Measurements from ENCODE around the gene CHD5. TPM values are rescaled to one million over a fixed set of nuclear protein-coding genes. Genes with fewer than 3 reads are reported as not detected.

Gene CHD5
- total RNA-seq, 2 donors from 2014 or later, result under 0.01 to 2.1 TPM

DNA sequence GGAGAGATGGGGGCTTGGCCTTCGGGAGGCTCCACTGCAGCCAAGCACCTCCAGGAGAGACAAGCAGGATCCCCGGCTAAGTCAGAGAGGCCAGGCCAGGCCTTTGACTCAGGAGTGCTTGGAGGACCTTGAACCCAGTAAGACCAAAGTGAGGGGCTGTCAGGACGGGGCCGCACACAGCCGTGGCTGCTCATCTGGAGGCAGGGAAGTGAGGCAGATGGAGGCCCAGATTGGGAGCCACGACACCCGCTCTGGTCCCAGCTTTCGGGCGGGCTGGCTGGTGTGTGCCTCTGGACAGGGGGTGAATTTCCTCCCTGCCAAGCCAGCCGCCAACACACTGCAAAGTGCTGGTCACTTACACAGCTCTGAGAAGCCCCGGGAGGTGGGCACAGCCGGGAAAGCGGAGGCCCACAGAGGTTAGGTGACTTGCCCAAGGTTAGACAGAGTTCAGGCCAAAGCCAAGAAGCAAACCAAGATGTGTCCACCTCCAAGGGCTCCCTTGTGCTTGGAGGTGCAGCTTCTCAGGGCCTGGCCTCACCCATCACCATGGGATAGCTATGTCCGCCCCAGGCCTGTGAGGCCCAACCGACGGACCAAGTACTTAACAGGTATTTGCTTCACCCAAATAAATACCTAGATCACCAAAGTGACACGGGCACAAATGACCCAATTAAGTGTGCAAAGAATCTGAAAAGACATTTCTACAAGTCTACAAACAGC, 58.3 kb downstream of the CHD5 start:
- Histone ChIP-seq H3K27ac (no peak overlapping the region), H3K4me3 (no peak overlapping the region), H3K36me3 (replicated peaks in 1 of 2; ENCODE audit: insufficient read depth in 1 of 2, low read depth in 2 of 2) (no peaks in the 10 kb centered on the region), H3K4me1 (no peaks in the 10 kb centered on the region), H3K27me3 (no peaks in the 10 kb centered on the region), H3K9me3 (peaks cover 0 to 3% (median 0%) of the 10 kb centered on the region in 3 donors)
- 76 to 81% methylated on average over 12 to 17 of the region's 17 CpGs for WGBS, 2 donors
- intact Hi-C loops (cut with DNase I), result no loop called here
- no peak for TF ChIP-seq POLR2A (IDR thresholded peaks at IDR 0.05)
- TF ChIP-seq, protein P1, sequence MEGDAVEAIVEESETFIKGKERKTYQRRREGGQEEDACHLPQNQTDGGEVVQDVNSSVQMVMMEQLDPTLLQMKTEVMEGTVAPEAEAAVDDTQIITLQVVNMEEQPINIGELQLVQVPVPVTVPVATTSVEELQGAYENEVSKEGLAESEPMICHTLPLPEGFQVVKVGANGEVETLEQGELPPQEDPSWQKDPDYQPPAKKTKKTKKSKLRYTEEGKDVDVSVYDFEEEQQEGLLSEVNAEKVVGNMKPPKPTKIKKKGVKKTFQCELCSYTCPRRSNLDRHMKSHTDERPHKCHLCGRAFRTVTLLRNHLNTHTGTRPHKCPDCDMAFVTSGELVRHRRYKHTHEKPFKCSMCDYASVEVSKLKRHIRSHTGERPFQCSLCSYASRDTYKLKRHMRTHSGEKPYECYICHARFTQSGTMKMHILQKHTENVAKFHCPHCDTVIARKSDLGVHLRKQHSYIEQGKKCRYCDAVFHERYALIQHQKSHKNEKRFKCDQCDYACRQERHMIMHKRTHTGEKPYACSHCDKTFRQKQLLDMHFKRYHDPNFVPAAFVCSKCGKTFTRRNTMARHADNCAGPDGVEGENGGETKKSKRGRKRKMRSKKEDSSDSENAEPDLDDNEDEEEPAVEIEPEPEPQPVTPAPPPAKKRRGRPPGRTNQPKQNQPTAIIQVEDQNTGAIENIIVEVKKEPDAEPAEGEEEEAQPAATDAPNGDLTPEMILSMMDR (IDR thresholded peaks at IDR 0.05), result no peak
- ATAC-seq (no peak), DNase-seq (peak in 1 of 4 donors; percentile 7)

GRCh38 chr1:6121021-6121421, 59.1 kb downstream of the CHD5 start:
- no peak overlapping the region for H3K4me3 ChIP-seq
- peak in 1 of 4 donors; percentile 3 for DNase-seq
- no peaks in the 10 kb centered on the region for H3K4me1 ChIP-seq
- no peak for ATAC-seq
- H3K9me3 ChIP-seq, result peaks cover 0 to 3% (median 0%) of the 10 kb centered on the region in 3 donors
- H3K27ac ChIP-seq, result no peak overlapping the region
- H3K36me3 ChIP-seq (replicated peaks in 1 of 2; ENCODE audit: insufficient read depth in 1 of 2, low read depth in 2 of 2), result no peaks in the 10 kb centered on the region
- WGBS, 2 donors, result 68 to 84% methylated on average over 6 to 13 of the region's 18 CpGs
- no peaks in the 10 kb centered on the region for H3K27me3 ChIP-seq
- intact Hi-C loops (cut with DNase I), result no loop called here
- TF ChIP-seq, protein P1 (IDR thresholded peaks at IDR 0.05), result no peak
- TF ChIP-seq POLR2A (IDR thresholded peaks at IDR 0.05), result no peak

DNA sequence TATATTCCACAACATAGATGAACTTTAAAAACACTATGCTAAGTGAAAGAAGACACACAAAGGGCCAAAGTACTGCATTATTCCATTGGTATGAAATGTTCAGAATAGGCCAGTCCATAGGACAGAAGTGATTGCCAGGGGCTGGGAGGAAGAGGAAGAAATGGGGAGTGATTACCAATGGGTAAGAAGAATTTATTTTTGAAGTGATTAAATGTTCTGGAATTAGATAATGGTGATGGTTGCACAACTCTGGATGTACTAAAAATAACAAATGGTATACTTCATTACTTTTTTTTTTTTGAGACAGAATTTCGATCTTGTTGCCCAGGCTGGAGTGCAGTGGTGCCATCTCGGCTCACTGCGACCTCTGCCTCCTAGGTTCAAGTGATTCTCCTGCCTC, 61.7 kb downstream of the CHD5 start:
- intact Hi-C loops (cut with DNase I), result no loop called here
- WGBS, 2 donors, result 67% methylated on average over 3 of the region's 3 CpGs
- no peaks in the 10 kb centered on the region for H3K4me1 ChIP-seq
- H3K4me3 ChIP-seq, result no peak overlapping the region
- no peaks in the 10 kb centered on the region for H3K36me3 ChIP-seq (replicated peaks in 1 of 2; ENCODE audit: insufficient read depth in 1 of 2, low read depth in 2 of 2)
- peaks cover 0 to 3% (median 0%) of the 10 kb centered on the region in 3 donors for H3K9me3 ChIP-seq
- H3K27me3 ChIP-seq, result no peaks in the 10 kb centered on the region
- H3K27ac ChIP-seq, result no peak overlapping the region
- DNase-seq (no peak), ATAC-seq (no peak)
- TF ChIP-seq, protein P1 (IDR thresholded peaks at IDR 0.05), result no peak
- TF ChIP-seq POLR2A (IDR thresholded peaks at IDR 0.05), result no peak

DNA sequence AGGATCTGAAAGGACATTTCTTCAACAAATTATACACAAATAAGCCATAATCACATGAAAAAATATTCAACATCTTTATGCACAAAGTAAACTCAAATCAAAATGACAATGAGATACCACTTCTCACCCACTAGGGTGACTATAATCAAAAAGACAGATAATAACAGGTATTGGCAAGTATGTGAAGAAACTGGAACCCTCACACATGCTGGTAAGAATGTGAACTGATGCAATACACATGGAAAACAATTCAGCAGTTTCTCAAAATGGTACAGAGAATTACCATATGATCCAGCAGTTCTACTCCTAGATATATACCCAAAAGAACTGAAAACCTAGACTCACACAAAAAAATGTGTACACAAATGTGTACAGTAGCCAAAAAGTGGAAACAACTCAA, 62.5 kb downstream of the CHD5 start:
- peaks cover 0 to 3% (median 0%) of the 10 kb centered on the region in 3 donors for H3K9me3 ChIP-seq
- intact Hi-C loops (cut with DNase I), result no loop called here
- no peak for TF ChIP-seq POLR2A (IDR thresholded peaks at IDR 0.05)
- TF ChIP-seq, protein P1 (IDR thresholded peaks at IDR 0.05), result no peak

GRCh38 chr1:6117064-6117463, 63.1 kb downstream of the CHD5 start:
- Histone ChIP-seq H3K36me3 (replicated peaks in 1 of 2; ENCODE audit: insufficient read depth in 1 of 2, low read depth in 2 of 2) (no peaks in the 10 kb centered on the region), H3K27ac (no peak overlapping the region), H3K4me3 (no peak overlapping the region), H3K4me1 (no peaks in the 10 kb centered on the region), H3K27me3 (no peaks in the 10 kb centered on the region), H3K9me3 (peaks cover 0 to 3% (median 0%) of the 10 kb centered on the region in 3 donors)
- TF ChIP-seq, protein P1 (IDR thresholded peaks at IDR 0.05), result no peak
- no peak for TF ChIP-seq POLR2A (IDR thresholded peaks at IDR 0.05)
- WGBS, 2 donors, result 52 to 86% methylated on average over 2 of the region's 2 CpGs
- ATAC-seq (no peak), DNase-seq (no peak)
- intact Hi-C loops (cut with DNase I), result no loop called here

More for the DNA sequence above, 62.5 kb downstream of the CHD5 start:
- Histone ChIP-seq H3K36me3 (replicated peaks in 1 of 2; ENCODE audit: insufficient read depth in 1 of 2, low read depth in 2 of 2) (no peaks in the 10 kb centered on the region), H3K27ac (no peak overlapping the region), H3K4me1 (no peaks in the 10 kb centered on the region), H3K4me3 (no peak overlapping the region), H3K27me3 (no peaks in the 10 kb centered on the region)
- DNase-seq, result no peak
- no peak for ATAC-seq
